DND-41 (cell line): Measurements from ENCODE around the gene PBRM1.
"Not testable (repeated sequence)": the region's sequence is repeated elsewhere in the genome, so short reads cannot be mapped to it uniquely, and the experiment has no call there.

Source experiments
- ATAC-seq: fragments of 200-7000 bp; cut with Tn5 transposase; 3 replicates; pipeline ENCODE4 v1.9.1; 2021; ENCODE audit warnings: low read depth; ENCODE audit not compliant: insufficient read depth
- DNase-seq: peaks from one replicate; pipeline ENCODE4 v3.0.0-alpha.2; 2020
- H2AFZ ChIP-seq: 2 replicates; pipeline ENCODE4 v1.6.0; 2012; ENCODE audit warnings: low read depth, low read length
- H3K27ac ChIP-seq: 2 replicates; pipeline ENCODE4 v1.5.1; 2012; ENCODE audit warnings: low read length, inconsistent platforms
- H3K27me3 ChIP-seq: fragments of 200-600 bp; sonication (generic); 2 replicates; pipeline ENCODE4 v1.6.0; 2012; ENCODE audit warnings: low read length, mild to moderate bottlenecking, inconsistent platforms; ENCODE audit not compliant: insufficient read depth, poor library complexity
- H3K36me3 ChIP-seq: 2 replicates; pipeline ENCODE4 v1.5.1; 2012; ENCODE audit warnings: low read length, inconsistent platforms; ENCODE audit not compliant: insufficient read depth
- H3K4me1 ChIP-seq: 2 replicates; pipeline ENCODE4 v1.5.1; 2012; ENCODE audit warnings: mild to moderate bottlenecking, low read length; ENCODE audit not compliant: insufficient read depth
- H3K4me2 ChIP-seq: 2 replicates; pipeline ENCODE4 v1.6.0; 2012; ENCODE audit warnings: mild to moderate bottlenecking, moderate library complexity, low read length, inconsistent platforms; ENCODE audit not compliant: insufficient read depth
- H3K4me3 ChIP-seq, 2 experiments: fragments of 200-600 bp in 1 of 2; shearing (Covaris generic) in 1 of 2; 2 replicates each; pipeline ENCODE4 v1.5.1; 2012 to 2016; ENCODE audit warnings: inconsistent platforms in 2 of 2, low read length in 2 of 2, mild to moderate bottlenecking in 2 of 2, low read depth in 1 of 2, moderate library complexity in 1 of 2
- H3K79me2 ChIP-seq: 2 replicates; pipeline ENCODE4 v1.6.0; 2012; ENCODE audit warnings: low read length, inconsistent platforms; ENCODE audit not compliant: insufficient read depth
- H3K9ac ChIP-seq: 2 replicates; pipeline ENCODE4 v1.6.0; 2012; ENCODE audit warnings: low read depth, mild to moderate bottlenecking, inconsistent platforms, low read length, moderate library complexity
- H3K9me3 ChIP-seq: 2 replicates; pipeline ENCODE4 v1.5.1; 2012; ENCODE audit warnings: low read length, moderate library complexity, mild to moderate bottlenecking, inconsistent platforms; ENCODE audit not compliant: insufficient read depth, severe bottlenecking
- H4K20me1 ChIP-seq: 2 replicates; pipeline ENCODE4 v1.6.0; 2012; ENCODE audit warnings: low read length; ENCODE audit not compliant: insufficient read depth
- CTCF ChIP-seq: IDR thresholded peaks from 2 replicates; pipeline ENCODE4 v1.5.1; 2012; ENCODE audit warnings: borderline replicate concordance, low read length, moderate library complexity, mild to moderate bottlenecking; ENCODE audit not compliant: poor library complexity, severe bottlenecking; ENCODE audit errors: extremely low read depth
- EZH2 ChIP-seq: IDR thresholded peaks from 3 replicates; pipeline ENCODE4 v1.6.1; 2012; ENCODE audit warnings: borderline replicate concordance, low read depth, mild to moderate bottlenecking, moderate library complexity, low read length, inconsistent platforms; ENCODE audit not compliant: severe bottlenecking

PBRM1 gene

GRCh38 chr3:52678265-52679198, 7.2 kb downstream of the PBRM1 start:
- Histone ChIP-seq H3K27ac (no peak overlapping the region), H4K20me1 (peaks cover 20% of the 10 kb centered on the region; the same call in 1 of the 2 replicates), H3K4me3 (no peak overlapping the region), H3K4me2 (no peak overlapping the region), H3K9ac (no peak overlapping the region), H3K4me1 (peaks cover 10% of the 10 kb centered on the region), H3K79me2 (peaks cover 90% of the 10 kb centered on the region), H3K36me3 (peaks cover 80% of the 10 kb centered on the region), H2AFZ (no peak overlapping the region), H3K27me3 (no peaks in the 10 kb centered on the region), H3K9me3 (no peaks in the 10 kb centered on the region)
- ATAC-seq (no peak), DNase-seq (no peak)
- TF ChIP-seq CTCF (no peak), EZH2 (no peak)

- H3K27ac ChIP-seq, ATAC-seq, H3K4me3 ChIP-seq, H3K4me1 ChIP-seq, DNase-seq, H3K9me3 ChIP-seq, H3K9ac ChIP-seq, H2AFZ ChIP-seq, H3K4me2 ChIP-seq, H3K27me3 ChIP-seq: not testable (repeated sequence)
- Histone ChIP-seq H3K79me2 (peaks cover 83% of the 10 kb centered on the region), H4K20me1 (peaks cover 22% of the 10 kb centered on the region; the same call in 1 of the 2 replicates), H3K36me3 (peaks cover 85% of the 10 kb centered on the region)
These were observed 9.5 kb downstream of the PBRM1 start for GRCh38 chr3:52676201-52676600.

GRCh38 chr3:52671676-52672075, 14.0 kb downstream of the PBRM1 start:
- Histone ChIP-seq H4K20me1 (peaks cover 20% of the 10 kb centered on the region; the same call in 1 of the 2 replicates), H3K9ac (no peak overlapping the region), H3K36me3 (peaks cover 74% of the 10 kb centered on the region), H3K27ac (no peak overlapping the region), H3K9me3 (no peaks in the 10 kb centered on the region), H3K79me2 (peaks cover 74% of the 10 kb centered on the region), H3K27me3 (no peaks in the 10 kb centered on the region), H3K4me1 (no peaks in the 10 kb centered on the region), H3K4me2 (no peak overlapping the region), H2AFZ (no peak overlapping the region), H3K4me3 (no peak overlapping the region)
- DNase-seq, result no peak
- TF ChIP-seq CTCF (no peak), EZH2 (no peak)
- no peak for ATAC-seq
